Motor neuron (in vitro differentiated cells): ENCODE data around the gene SLC41A1. TPM values are rescaled to one million over a fixed set of nuclear protein-coding genes. Genes with fewer than 3 reads are reported as not detected.
A peak's percentile ranks its signal among the peaks of the same experiment; 100 is the strongest.
"Not testable (repeated sequence)": the region's sequence is repeated elsewhere in the genome, so short reads cannot be mapped to it uniquely, and the experiment has no call there.

Experiments used
- ATAC-seq, 8 experiments: fragments of 200-7000 bp; cut with Tn5 transposase; replicated peaks in 6 of 8; 2 replicates each; pipeline ENCODE4 v1.8.0; 2021; ENCODE audit warnings: mild to moderate bottlenecking in 8 of 8, moderate library complexity in 8 of 8
- H3K27ac ChIP-seq, 2 donors: fragments of 250-450 bp; sonication (Bioruptor Pico); 2 replicates each; pipeline ENCODE4 v1.9.0; 2021; ENCODE audit warnings: antibody characterized with exemption in 2 of 2, mild to moderate bottlenecking in 2 of 2, moderate library complexity in 1 of 2
- H3K4me1 ChIP-seq, 2 donors: fragments of 250-450 bp; sonication (Bioruptor Pico); replicated peaks in 1 of 2; 2 replicates each; pipeline ENCODE4 v1.6.1; 2021; ENCODE audit warnings: antibody characterized with exemption in 2 of 2, mild to moderate bottlenecking in 2 of 2, moderate library complexity in 1 of 2
- H3K4me3 ChIP-seq, 5 donors: fragments of 250-450 bp; sonication (Bioruptor Pico); 2 replicates each; pipeline ENCODE4 v1.9.0; 2021; ENCODE audit warnings: antibody characterized with exemption in 5 of 5, mild to moderate bottlenecking in 5 of 5, moderate library complexity in 4 of 5
- WGBS, 10 experiments: fragments of 450-650 bp; shearing (Covaris generic); methylation state at CpG; one replicate each; pipeline ENCODE4 v1.0.0; 2022; 5-methylcytosine and 5-hydroxymethylcytosine counted together
- in situ Hi-C, 9 experiments: fragments of 400-800 bp; cut with MboI; loops; one replicate each; pipeline ENCODE4 v1.15.0; 2021; ENCODE audit warnings: low sequenced_read_pairs in 9 of 9, low pct_unique_long_range_greater_than_20kb in 2 of 9; ENCODE audit not compliant: unreplicated experiment in 9 of 9
- total RNA-seq, 8 experiments: library from RNA; unstranded; fragments of 300-600 nt; gene quantifications; 2 replicates each; pipeline versions ENCODE4 v1.2.3 to v1.2.4, GENCODE V29; 2022

SLC41A1 gene
- total RNA-seq, 8 experiments from 2014 or later = 9.1 to 72.4 (median 16.0) TPM

GRCh38 chr1:205837382-205837970 lies 24.5 kb upstream of the SLC41A1 start:
- in situ Hi-C loops = no loop called here
- 0 to 93% (median 83%) methylated on average over 1 to 7 of the region's 7 CpGs; no CpG with 5 or more reads in 1 of the 10 experiments for WGBS, 10 experiments
- H3K4me1 ChIP-seq = peaks cover 5 to 7% of the 10 kb centered on the region in 2 donors
- H3K27ac ChIP-seq = no peak overlapping the region
- no peak overlapping the region for H3K4me3 ChIP-seq
- peak in 3 of 8 experiments; percentile 81 to 90 (median 85) for ATAC-seq

DNA sequence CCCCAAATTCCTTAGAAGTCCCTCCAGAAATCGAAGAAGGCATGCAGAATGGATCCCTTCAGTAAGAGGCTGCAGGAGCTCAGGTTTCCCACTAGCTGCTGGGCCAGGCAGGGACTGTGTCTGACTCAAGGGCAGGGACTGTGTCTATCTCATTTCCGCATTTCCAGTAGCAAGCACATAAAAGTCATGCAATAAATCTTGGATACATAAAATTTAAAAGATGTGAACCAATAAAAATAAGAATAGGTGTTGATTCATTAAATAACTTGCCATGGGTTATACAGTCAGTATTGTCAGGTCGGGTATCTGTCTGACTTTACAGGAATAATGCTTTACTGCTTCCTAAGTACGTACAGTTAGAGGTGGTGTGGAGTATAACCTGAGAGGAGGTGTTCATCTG lies 21.8 kb upstream of the SLC41A1 start:
- peaks cover 8% of the 10 kb centered on the region in 2 donors for H3K4me1 ChIP-seq
- 60 to 100% (median 78%) methylated on average over 1 to 4 of the region's 4 CpGs for WGBS, 10 experiments
- peak in 3 of 8 experiments; percentile 34 to 78 (median 48) for ATAC-seq

GRCh38 chr1:205832326-205832751 lies 19.3 kb upstream of the SLC41A1 start:
- H3K27ac ChIP-seq = peak overlapping the region; percentile 60 to 72
- in situ Hi-C loops = no loop called here
- ATAC-seq = peak in 5 of 8 experiments; percentile 98 to 99 (median 98)
- WGBS, 10 experiments = 52 to 100% (median 78%) methylated on average over 1 to 6 of the region's 6 CpGs; no CpG with 5 or more reads in 4 of the 10 experiments
- no peak overlapping the region for H3K4me3 ChIP-seq
- H3K4me1 ChIP-seq = peaks cover 8% of the 10 kb centered on the region in 2 donors

More for the DNA sequence above, 21.8 kb upstream of the SLC41A1 start:
- Histone ChIP-seq H3K27ac (no peak overlapping the region), H3K4me3 (no peak overlapping the region)
- in situ Hi-C loops = no loop called here

GRCh38 chr1:205827623-205828022 lies 14.6 kb upstream of the SLC41A1 start:
- Histone ChIP-seq H3K4me1 (peaks cover 2 to 15% of the 10 kb centered on the region in 2 donors), H3K4me3 (no peak overlapping the region), H3K27ac (no peak overlapping the region)
- peak in 1 of 8 experiments; percentile 59 for ATAC-seq
- 88 to 100% methylated on average over 1 of the region's 1 CpG; no CpG with 5 or more reads in 8 of the 10 experiments for WGBS, 10 experiments
- in situ Hi-C loops = no loop called here

- ATAC-seq = no peak
- WGBS, 10 experiments = 22 to 82% (median 61%) methylated on average over 1 to 3 of the region's 3 CpGs; no CpG with 5 or more reads in 3 of the 10 experiments
- in situ Hi-C loops = no loop called here
- Histone ChIP-seq H3K27ac (no peak overlapping the region), H3K4me3 (no peak overlapping the region), H3K4me1 (peaks cover 0 to 10% of the 10 kb centered on the region in 2 donors)
Observed at GRCh38 chr1:205826995-205827394, 14.0 kb upstream of the SLC41A1 start.

- in situ Hi-C loops = no loop called here
- Histone ChIP-seq H3K27ac (no peak overlapping the region), H3K4me1 (peaks cover 0 to 10% of the 10 kb centered on the region in 2 donors), H3K4me3 (no peak overlapping the region)
- 38 to 100% (median 61%) methylated on average over 1 to 8 of the region's 8 CpGs; no CpG with 5 or more reads in 3 of the 10 experiments for WGBS, 10 experiments
- ATAC-seq = peak in 3 of 8 experiments; percentile 31 to 73 (median 73)
Observed at GRCh38 chr1:205826016-205826806, 13.2 kb upstream of the SLC41A1 start.

GRCh38 chr1:205824180-205824579 lies 11.2 kb upstream of the SLC41A1 start:
- in situ Hi-C loops = no loop called here
- Histone ChIP-seq H3K4me1 (peaks cover 0 to 10% of the 10 kb centered on the region in 2 donors), H3K4me3 (no peak overlapping the region), H3K27ac (no peak overlapping the region)
- WGBS, 10 experiments = 94 to 100% (median 95%) methylated on average over 3 to 5 of the region's 5 CpGs; no CpG with 5 or more reads in 5 of the 10 experiments
- ATAC-seq = no peak

DNA sequence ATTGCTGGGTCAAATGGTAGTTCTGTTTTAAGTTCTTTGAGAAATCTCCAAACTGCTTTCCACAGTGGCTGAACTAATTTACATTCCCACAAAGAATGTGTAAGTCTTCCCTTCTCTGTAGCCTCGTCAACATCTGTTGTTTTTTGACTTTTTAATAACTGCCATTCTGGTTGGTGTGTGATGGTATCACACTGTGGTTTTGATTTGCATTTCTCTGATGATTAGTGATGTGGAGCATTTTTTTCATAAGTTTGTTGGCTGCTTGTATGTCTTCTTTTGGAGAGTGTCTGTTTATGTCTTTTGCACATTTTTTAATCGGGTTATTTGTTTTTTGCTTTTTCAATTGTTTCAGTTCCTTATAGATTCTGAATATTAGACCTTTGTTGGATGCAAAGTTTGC lies 10.3 kb upstream of the SLC41A1 start:
- H3K27ac ChIP-seq, H3K4me3 ChIP-seq, in situ Hi-C loops: not testable (repeated sequence)
- peak in 1 of 8 experiments; percentile 60 for ATAC-seq
- H3K4me1 ChIP-seq = peaks cover 0 to 10% of the 10 kb centered on the region in 2 donors
- WGBS, 10 experiments = 12 to 100% (median 79%) methylated on average over 1 to 2 of the region's 2 CpGs

GRCh38 chr1:205822397-205822796 lies 9.4 kb upstream of the SLC41A1 start:
- WGBS, 10 experiments = 22 to 95% (median 77%) methylated on average over 2 of the region's 2 CpGs
- ATAC-seq = no peak
- H3K4me1 ChIP-seq = peaks cover 0 to 10% of the 10 kb centered on the region in 2 donors
- in situ Hi-C loops = no loop called here
- H3K4me3 ChIP-seq = no peak overlapping the region
- H3K27ac ChIP-seq = no peak overlapping the region

DNA sequence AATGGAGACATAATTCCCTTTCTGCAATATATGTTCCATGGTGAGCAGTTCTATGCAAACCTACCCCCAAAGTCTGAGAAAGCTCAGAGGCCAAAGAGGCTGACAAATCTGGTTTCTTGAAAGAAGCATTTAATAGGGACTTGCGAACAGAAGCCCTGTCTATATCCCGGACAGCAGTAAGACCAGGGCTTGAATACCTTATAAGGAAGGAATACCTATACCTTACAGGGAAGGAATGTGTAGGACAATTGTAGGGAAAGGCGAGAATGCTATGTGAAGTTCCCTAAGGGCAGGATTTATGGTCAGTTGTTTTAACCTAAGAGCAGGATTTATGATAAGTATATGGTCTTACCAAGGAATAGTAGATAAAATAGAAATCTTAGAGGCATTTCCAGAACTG lies 5.0 kb upstream of the SLC41A1 start:
- Histone ChIP-seq H3K4me3 (no peak overlapping the region), H3K4me1 (peaks cover 6 to 7% of the 10 kb centered on the region in 2 donors), H3K27ac (no peak overlapping the region)
- ATAC-seq = no peak
- 83 to 100% (median 94%) methylated on average over 1 to 3 of the region's 3 CpGs; no CpG with 5 or more reads in 1 of the 10 experiments for WGBS, 10 experiments
- in situ Hi-C loops = no loop called here

GRCh38 chr1:205817364-205817763 lies 4.4 kb upstream of the SLC41A1 start:
- in situ Hi-C loops = no loop called here
- Histone ChIP-seq H3K27ac (no peak overlapping the region), H3K4me3 (no peak overlapping the region), H3K4me1 (peaks cover 6 to 7% of the 10 kb centered on the region in 2 donors)
- no peak for ATAC-seq
- 0 to 60% (median 58%) methylated on average over 1 to 3 of the region's 3 CpGs; no CpG with 5 or more reads in 7 of the 10 experiments for WGBS, 10 experiments

GRCh38 chr1:205813755-205814058 lies 709 bp upstream of the SLC41A1 start:
- Histone ChIP-seq H3K4me1 (peaks cover 16 to 27% of the 10 kb centered on the region in 2 donors), H3K4me3 (peak overlapping the region; percentile 82 to 94 (median 83)), H3K27ac (peak overlapping the region in 1 of 2 donors; percentile 49)
- WGBS, 10 experiments = 0 to 20% (median 10%) methylated on average over 2 to 14 of the region's 14 CpGs; no CpG with 5 or more reads in 2 of the 10 experiments
- in situ Hi-C loops = no loop called here
- no peak for ATAC-seq

GRCh38 chr1:205812271-205812877 lies 624 bp downstream of the SLC41A1 start:
- in situ Hi-C loops = no loop called here
- ATAC-seq = peak; percentile 6 to 63 (median 56)
- Histone ChIP-seq H3K27ac (peak overlapping the region; percentile 59 to 68), H3K4me3 (peak overlapping the region; percentile 82 to 94 (median 83)), H3K4me1 (peaks cover 16 to 27% of the 10 kb centered on the region in 2 donors)
- 0 to 8% (median 0%) methylated on average over 1 to 2 of the region's 16 CpGs; no CpG with 5 or more reads in 7 of the 10 experiments for WGBS, 10 experiments
